ENCODE measurements around the gene ARHGEF26. TPM values are rescaled to one million over a fixed set of nuclear protein-coding genes. Genes with fewer than 3 reads are reported as not detected.
"Not testable (repeated sequence)": the region's sequence is repeated elsewhere in the genome, so short reads cannot be mapped to it uniquely, and the experiment has no call there.

Gene ARHGEF26
- total RNA-seq = under 1 TPM; 0.14 to 0.16 TPM

- ATAC-seq (peak; percentile 70), DNase-seq (peak; percentile 88)
- peaks cover 63% of the 10 kb centered on the region for H3K27me3 Mint-ChIP-seq
- peaks cover 2% of the 10 kb centered on the region for H3K9me3 Mint-ChIP-seq (ENCODE audit: low read depth)
- CTCF ChIA-PET = interaction anchor here (1.3 to 1.5 kb wide), 2 partner anchors 23 to 133 kb away, joined by 4 read pairs; no protein-coding TSS in a partner anchor
- POLR2A ChIA-PET = interaction anchor here (0.6 kb wide), 1 partner anchor 72 kb away, joined by 3 read pairs; no protein-coding TSS in a partner anchor
- H3K36me3 Mint-ChIP-seq (ENCODE audit: low read depth) = no peaks in the 10 kb centered on the region
- peaks cover 22% of the 10 kb centered on the region for H3K4me1 Mint-ChIP-seq
- intact Hi-C loops (cut with DNase I, micrococcal nuclease) = loop anchor here in 1 of 2 experiments (2.0 to 5.0 kb wide), 3 partner anchors 116 to 1751 kb away; partner anchors contain the start of genes DHX36 and GMPS
- H3K4me3 Mint-ChIP-seq = peak within 1 kb of the TSS; percentile 69
- H3K27ac Mint-ChIP-seq = no peak within 1 kb of the TSS
These were observed at the start of gene ARHGEF26 for GRCh38 chr3:154120961-154121700. Gene ARHGEF26, plus strand, starts transcription at chr3:154121390. Its CDS starts 603 bp downstream, at chr3:154121993.

DNA sequence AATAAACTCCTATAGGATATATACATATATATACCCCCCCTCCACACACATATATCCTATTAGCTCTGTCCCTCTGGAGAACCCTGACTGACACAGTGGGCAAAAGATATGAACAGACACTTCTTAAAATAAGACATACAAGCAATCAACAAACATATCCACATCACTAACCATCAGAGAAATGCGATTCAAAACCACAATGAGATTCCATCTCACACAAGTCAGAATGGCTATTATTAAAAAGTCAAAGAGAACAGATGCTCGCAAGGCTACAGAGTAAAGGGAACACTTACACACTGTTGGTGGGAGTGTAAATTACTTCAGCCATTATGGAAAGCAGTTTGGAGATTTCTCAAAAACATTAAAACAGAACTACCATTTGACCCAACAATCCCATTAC is 46.2 kb upstream of the ARHGEF26 start:
- intact Hi-C loops (cut with DNase I, micrococcal nuclease) = no loop called here
- no peak for DNase-seq

GRCh38 chr3:154078672-154079071 is 42.5 kb upstream of the ARHGEF26 start:
- CTCF ChIA-PET = no interaction called here

More for the DNA sequence above, 46.2 kb upstream of the ARHGEF26 start:
- ATAC-seq = no peak
- Mint-ChIP-seq H3K27me3 (no peaks in the 10 kb centered on the region), H3K4me3 (no peak overlapping the region), H3K36me3 (ENCODE audit: low read depth) (no peaks in the 10 kb centered on the region), H3K27ac (no peak overlapping the region), H3K4me1 (no peaks in the 10 kb centered on the region), H3K9me3 (ENCODE audit: low read depth) (no peaks in the 10 kb centered on the region)
- CTCF ChIA-PET = no interaction called here
- POLR2A ChIA-PET = no interaction called here

GRCh38 chr3:154081305-154081704 is 39.9 kb upstream of the ARHGEF26 start:
- no peak overlapping the region for H3K4me3 Mint-ChIP-seq
- ATAC-seq = no peak
- intact Hi-C loops (cut with DNase I, micrococcal nuclease) = no loop called here
- no peak for DNase-seq
- H3K9me3 Mint-ChIP-seq (ENCODE audit: low read depth) = no peaks in the 10 kb centered on the region
- no peaks in the 10 kb centered on the region for H3K36me3 Mint-ChIP-seq (ENCODE audit: low read depth)
- H3K4me1 Mint-ChIP-seq = no peaks in the 10 kb centered on the region
- no peak overlapping the region for H3K27ac Mint-ChIP-seq
- POLR2A ChIA-PET = no interaction called here
- peaks cover 3% of the 10 kb centered on the region for H3K27me3 Mint-ChIP-seq
- CTCF ChIA-PET = interaction anchor here (1.6 kb wide), 1 partner anchor 19 kb away, joined by 3 read pairs; no protein-coding TSS in a partner anchor

More at GRCh38 chr3:154078672-154079071, 42.5 kb upstream of the ARHGEF26 start:
- no peak overlapping the region for H3K4me3 Mint-ChIP-seq
- H3K4me1 Mint-ChIP-seq = no peaks in the 10 kb centered on the region
- POLR2A ChIA-PET = no interaction called here
- peaks cover 3% of the 10 kb centered on the region for H3K27me3 Mint-ChIP-seq
- ATAC-seq (no peak), DNase-seq (no peak)
- H3K27ac Mint-ChIP-seq = no peak overlapping the region
- H3K36me3 Mint-ChIP-seq (ENCODE audit: low read depth) = no peaks in the 10 kb centered on the region
- no peaks in the 10 kb centered on the region for H3K9me3 Mint-ChIP-seq (ENCODE audit: low read depth)
- intact Hi-C loops (cut with DNase I, micrococcal nuclease) = no loop called here

GRCh38 chr3:154085071-154085470 is 36.1 kb upstream of the ARHGEF26 start:
- Mint-ChIP-seq H3K27ac (no peak overlapping the region), H3K9me3 (ENCODE audit: low read depth) (no peaks in the 10 kb centered on the region), H3K4me3 (no peak overlapping the region), H3K4me1 (no peaks in the 10 kb centered on the region), H3K36me3 (ENCODE audit: low read depth) (no peaks in the 10 kb centered on the region), H3K27me3 (peaks cover 3% of the 10 kb centered on the region)
- no peak for DNase-seq
- ChIA-PET POLR2A (no interaction called here), CTCF (interaction anchor here (0.7 to 1.3 kb wide), 2 partner anchors 86 to 168 kb away, joined by 3 read pairs; no protein-coding TSS in a partner anchor)
- intact Hi-C loops (cut with DNase I, micrococcal nuclease) = no loop called here
- no peak for ATAC-seq

DNA sequence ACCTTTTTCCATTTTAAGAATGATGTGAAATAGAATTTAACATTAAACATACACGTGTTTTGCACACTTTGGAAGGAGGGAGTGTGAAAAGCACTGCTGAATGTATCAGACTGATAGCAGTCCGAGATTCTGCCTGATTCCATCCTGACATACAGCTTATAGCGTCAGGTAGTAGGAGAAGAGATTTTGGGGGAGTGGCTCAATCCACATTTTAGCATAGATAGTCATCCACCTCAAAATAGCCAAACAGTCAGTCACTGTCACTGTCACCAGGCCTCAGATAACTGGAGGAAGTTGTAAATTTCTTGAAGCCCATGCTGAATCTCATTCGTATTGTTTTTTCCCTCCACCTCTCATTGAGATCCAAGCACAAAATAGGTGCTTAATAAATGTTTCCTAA is 35.4 kb upstream of the ARHGEF26 start:
- H3K27ac Mint-ChIP-seq = no peak overlapping the region
- ChIA-PET CTCF (no interaction called here), POLR2A (no interaction called here)
- no peaks in the 10 kb centered on the region for H3K36me3 Mint-ChIP-seq (ENCODE audit: low read depth)
- DNase-seq (no peak), ATAC-seq (no peak)
- intact Hi-C loops (cut with DNase I, micrococcal nuclease) = no loop called here
- H3K27me3 Mint-ChIP-seq = peaks cover 3% of the 10 kb centered on the region
- H3K4me1 Mint-ChIP-seq = no peaks in the 10 kb centered on the region
- H3K9me3 Mint-ChIP-seq (ENCODE audit: low read depth) = no peaks in the 10 kb centered on the region
- no peak overlapping the region for H3K4me3 Mint-ChIP-seq

- CTCF ChIA-PET = no interaction called here
- DNase-seq (no peak), ATAC-seq (no peak)
- H3K27ac Mint-ChIP-seq = no peak overlapping the region
- POLR2A ChIA-PET = no interaction called here
- H3K4me3 Mint-ChIP-seq = no peak overlapping the region
- no peaks in the 10 kb centered on the region for H3K4me1 Mint-ChIP-seq
- H3K9me3 Mint-ChIP-seq (ENCODE audit: low read depth) = no peaks in the 10 kb centered on the region
- intact Hi-C loops (cut with DNase I, micrococcal nuclease) = no loop called here
- peaks cover 3% of the 10 kb centered on the region for H3K27me3 Mint-ChIP-seq
- no peaks in the 10 kb centered on the region for H3K36me3 Mint-ChIP-seq (ENCODE audit: low read depth)
These were observed 34.9 kb upstream of the ARHGEF26 start for GRCh38 chr3:154086286-154086685.

DNA sequence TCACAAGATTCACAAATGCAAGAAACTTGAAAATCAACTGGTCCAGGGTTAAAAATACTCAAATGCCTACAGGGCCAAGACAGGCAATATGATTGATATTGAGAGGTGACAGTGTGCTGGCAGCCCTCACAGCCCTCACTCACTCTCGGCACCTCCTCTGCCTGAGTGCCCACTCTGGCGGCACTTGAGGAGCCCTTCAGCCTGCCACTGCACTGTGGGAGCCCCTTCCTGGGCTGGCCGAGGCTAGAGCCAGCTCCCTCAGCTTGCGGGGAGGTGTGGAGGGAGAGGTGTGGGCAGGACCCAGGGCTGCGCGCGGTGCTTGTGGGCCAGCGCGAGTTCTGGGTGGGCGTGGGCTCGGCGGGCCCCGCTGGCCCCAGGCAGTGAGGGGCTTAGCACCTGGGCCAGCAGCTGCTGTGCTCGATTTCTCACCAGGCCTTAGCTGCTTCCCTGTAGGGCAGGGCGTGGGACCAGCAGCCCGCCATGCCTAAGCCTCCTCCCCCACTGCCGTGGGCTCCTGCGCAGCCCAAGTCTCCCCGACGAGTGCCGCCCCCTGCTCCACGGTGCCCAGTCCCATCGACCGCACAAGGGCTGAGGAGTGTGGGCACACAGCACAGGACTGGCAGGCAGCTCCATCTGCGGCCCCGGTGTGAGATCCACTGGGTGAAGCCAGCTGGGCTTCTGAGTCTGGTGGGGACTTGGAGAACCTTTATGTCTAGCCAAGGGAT is 33.3 kb upstream of the ARHGEF26 start:
- intact Hi-C loops (cut with DNase I, micrococcal nuclease); H3K36me3 Mint-ChIP-seq (ENCODE audit: low read depth); DNase-seq; H3K9me3 Mint-ChIP-seq (ENCODE audit: low read depth); H3K4me1 Mint-ChIP-seq; ATAC-seq; H3K27me3 Mint-ChIP-seq; H3K4me3 Mint-ChIP-seq; POLR2A ChIA-PET; H3K27ac Mint-ChIP-seq: not testable (repeated sequence)
- CTCF ChIA-PET = interaction anchor here (0.6 to 1.9 kb wide), 4 partner anchors 12 to 1137 kb away, joined by 3 to 5 read pairs (median 4); no protein-coding TSS in a partner anchor

- no peaks in the 10 kb centered on the region for H3K36me3 Mint-ChIP-seq (ENCODE audit: low read depth)
- H3K4me1 Mint-ChIP-seq = no peaks in the 10 kb centered on the region
- no peak for ATAC-seq
- intact Hi-C loops (cut with DNase I, micrococcal nuclease) = no loop called here
- H3K27me3 Mint-ChIP-seq = peaks cover 3% of the 10 kb centered on the region
- no peak overlapping the region for H3K27ac Mint-ChIP-seq
- H3K9me3 Mint-ChIP-seq (ENCODE audit: low read depth) = no peaks in the 10 kb centered on the region
- DNase-seq = no peak
- POLR2A ChIA-PET = no interaction called here
- CTCF ChIA-PET = interaction anchor here (0.8 to 1.9 kb wide), 2 partner anchors 163 to 399 kb away, joined by 3 to 4 read pairs; no protein-coding TSS in a partner anchor
- no peak overlapping the region for H3K4me3 Mint-ChIP-seq
These were observed 31.5 kb upstream of the ARHGEF26 start for GRCh38 chr3:154089421-154090420.

GRCh38 chr3:154094051-154094450 is 27.1 kb upstream of the ARHGEF26 start:
- ChIA-PET CTCF (no interaction called here), POLR2A (no interaction called here)
- no peak for DNase-seq
- no peak overlapping the region for H3K4me3 Mint-ChIP-seq
- no peak for ATAC-seq
- H3K9me3 Mint-ChIP-seq (ENCODE audit: low read depth) = no peaks in the 10 kb centered on the region
- no peaks in the 10 kb centered on the region for H3K4me1 Mint-ChIP-seq
- no peaks in the 10 kb centered on the region for H3K36me3 Mint-ChIP-seq (ENCODE audit: low read depth)
- H3K27ac Mint-ChIP-seq = no peak overlapping the region
- peaks cover 3% of the 10 kb centered on the region for H3K27me3 Mint-ChIP-seq
- intact Hi-C loops (cut with DNase I, micrococcal nuclease) = no loop called here

GRCh38 chr3:154095832-154096421 is 25.3 kb upstream of the ARHGEF26 start:
- Mint-ChIP-seq H3K9me3 (ENCODE audit: low read depth) (no peaks in the 10 kb centered on the region), H3K4me3 (no peak overlapping the region), H3K36me3 (ENCODE audit: low read depth) (no peaks in the 10 kb centered on the region), H3K27me3 (peaks cover 4% of the 10 kb centered on the region), H3K27ac (no peak overlapping the region), H3K4me1 (no peaks in the 10 kb centered on the region)
- intact Hi-C loops (cut with DNase I, micrococcal nuclease) = loop anchor here (1.0 kb wide), 1 partner anchor 157 kb away; no protein-coding TSS in a partner anchor
- POLR2A ChIA-PET = no interaction called here
- ATAC-seq (no peak), DNase-seq (no peak)
- CTCF ChIA-PET = no interaction called here
